HepG2 (cell line): ENCODE results near the gene OTUD1. TPM values are rescaled to one million over a fixed set of nuclear protein-coding genes. Genes with fewer than 3 reads are reported as not detected.

Experiments
- ATAC-seq: fragments of 200-7000 bp; cut with Tn5 transposase; 3 replicates; pipeline ENCODE4 v1.9.1; 2020; ENCODE audit warnings: mild to moderate bottlenecking, moderate library complexity
- BruUV-seq: library from RNA; stranded (reverse); fragments of 400-500 nt; replicated peaks from 2 replicates; lab custom pipeline; 2021; lab: Mats Ljungman, UMichigan
- CTCF ChIA-PET: fragments of 300-600 bp; formaldehyde crosslinking; extraction: SDS; loops from one replicate; lab custom pipeline; 2021; ENCODE audit warnings: low total read pairs, inconsistent platforms, low intra/inter-chr PET ratio; lab: Yijun Ruan, JAX
- POLR2A ChIA-PET: fragments of 350-600 bp; sonication (Branson Sonifier 250); formaldehyde crosslinking; loops from one replicate; lab custom pipeline; 2020; ENCODE audit warnings: antibody characterized with exemption, inconsistent platforms; lab: Yijun Ruan, JAX
- DNase-seq: peaks from one replicate; pipeline ENCODE4 v3.0.0-alpha.2; 2015; ENCODE audit warnings: low spot score
- FAIRE-seq: peaks from 3 replicates; lab custom pipeline; 2011; peaks lifted over from hg19 to GRCh38; lab: Jason Lieb, UNC
- H2AFZ ChIP-seq: one replicate; pipeline ENCODE4 v1.6.1; 2011; ENCODE audit warnings: low read length, inconsistent platforms
- H3K27ac ChIP-seq: fragments of 300-600 bp; 3 replicates; pipeline ENCODE4 v1.8.0; 2011; ENCODE audit warnings: mixed run types, mild to moderate bottlenecking, mixed read lengths, low read length, inconsistent platforms; ENCODE audit not compliant: insufficient read depth; ENCODE audit errors: extremely low read length
- H3K27me3 ChIP-seq, 2 experiments: fragments of 200-600 bp in 1 of 2; 2 replicates in 1 of 2; 3 replicates in 1 of 2; pipeline versions ENCODE4 v1.6.0 to v1.8.0; 2011; ENCODE audit warnings: low read length in 2 of 2, mild to moderate bottlenecking in 2 of 2, moderate library complexity in 2 of 2, inconsistent platforms in 1 of 2; ENCODE audit not compliant: insufficient read depth in 2 of 2, control insufficient read depth in 1 of 2
- H3K36me3 ChIP-seq, 2 experiments: fragments of 200-600 bp in 1 of 2; replicated peaks in 1 of 2; 2 replicates in 1 of 2; 3 replicates in 1 of 2; pipeline versions ENCODE4 v1.5.1 to v1.8.0; 2011; ENCODE audit warnings: low read length in 2 of 2, inconsistent platforms in 1 of 2; ENCODE audit not compliant: insufficient read depth in 2 of 2, control insufficient read depth in 1 of 2
- H3K4me1 ChIP-seq: 2 replicates; pipeline ENCODE4 v1.5.1; 2012; ENCODE audit warnings: low read length, inconsistent platforms; ENCODE audit not compliant: insufficient read depth
- H3K4me2 ChIP-seq: 2 replicates; pipeline ENCODE4 v1.6.0; 2011; ENCODE audit warnings: low read depth, low read length, inconsistent platforms
- H3K4me3 ChIP-seq, 3 experiments: fragments of 200-600 bp in 1 of 3; sonication (generic), shearing (Covaris generic) in 1 of 3; replicated peaks in 1 of 3; 2 replicates each; pipeline ENCODE4 v1.5.1; 2011 to 2016; ENCODE audit warnings: low read length in 3 of 3, inconsistent platforms in 2 of 3, low read depth in 2 of 3, mild to moderate bottlenecking in 2 of 3, control low read depth in 1 of 3, mixed read lengths in 1 of 3; ENCODE audit not compliant: insufficient read depth in 1 of 3
- H3K79me2 ChIP-seq: one replicate; pipeline ENCODE4 v1.6.1; 2011; ENCODE audit warnings: low read length, inconsistent platforms; ENCODE audit not compliant: insufficient read depth
- H3K9ac ChIP-seq: 2 replicates; pipeline ENCODE4 v1.6.0; 2011; ENCODE audit warnings: mild to moderate bottlenecking, low read depth, low read length, inconsistent platforms; ENCODE audit not compliant: insufficient read depth
- H3K9me3 ChIP-seq: 2 replicates; pipeline ENCODE4 v1.5.1; 2012; ENCODE audit warnings: mild to moderate bottlenecking, low read length
- H4K20me1 ChIP-seq: 2 replicates; pipeline ENCODE4 v1.6.0; 2011; ENCODE audit warnings: inconsistent platforms, mild to moderate bottlenecking, low read length, moderate library complexity; ENCODE audit not compliant: insufficient read depth
- CHD4 ChIP-seq: fragments of 200-600 bp; sonication (generic); IDR thresholded peaks from 2 replicates; pipeline ENCODE4 v1.7.0; 2017; ENCODE audit warnings: mild to moderate bottlenecking, low read length, borderline replicate concordance
- PAX8 ChIP-seq: sonication (generic); formaldehyde crosslinking; IDR thresholded peaks from 2 replicates; pipeline ENCODE4 v1.8.0; 2022; ENCODE audit warnings: mild to moderate bottlenecking, missing genetic modification reagents, borderline replicate concordance
- PHB2 ChIP-seq: fragments of 450-650 bp; IDR thresholded peaks from 2 replicates; pipeline ENCODE4 v1.6.1; 2018; ENCODE audit not compliant: partially characterized antibody
- POLR2G ChIP-seq: fragments of 200-400 bp; formaldehyde crosslinking; IDR thresholded peaks from 2 replicates; pipeline ENCODE4 v1.6.1; 2018; ENCODE audit warnings: mild to moderate bottlenecking, low read depth, low read length, moderate library complexity
- RELA ChIP-seq: sonication (generic); formaldehyde crosslinking; IDR thresholded peaks from 2 replicates; pipeline ENCODE4 v1.4.0; 2020; ENCODE audit warnings: missing genetic modification reagents
- TBX2 ChIP-seq: sonication (generic); formaldehyde crosslinking; IDR thresholded peaks from 2 replicates; pipeline ENCODE4 v1.5.0; 2020; ENCODE audit warnings: missing genetic modification reagents, mild to moderate bottlenecking, borderline replicate concordance
- THYN1 ChIP-seq: sonication (generic); formaldehyde crosslinking; IDR thresholded peaks from 2 replicates; pipeline ENCODE4 v1.8.1; 2023; ENCODE audit warnings: low read depth, mild to moderate bottlenecking, moderate library complexity, missing genetic modification reagents, borderline replicate concordance
- ZFAT ChIP-seq: sonication (generic); formaldehyde crosslinking; conservative IDR thresholded peaks from 2 replicates; pipeline ENCODE4 v1.8.1; 2023; ENCODE audit warnings: missing genetic modification reagents, inconsistent platforms
- ZFY ChIP-seq: sonication (generic); formaldehyde crosslinking; IDR thresholded peaks from 2 replicates; pipeline ENCODE4 v1.4.0; 2020; ENCODE audit warnings: missing genetic modification reagents
- WGBS: methylation state at CpG from one replicate; pipeline ENCODE4 v1.1.6; 2017; ENCODE audit warnings: low lambda C conversion rate; 5-methylcytosine and 5-hydroxymethylcytosine counted together
- in situ Hi-C: cut with HindIII; loops from 2 replicates; pipeline ENCODE4 v1.10.0; 2017; ENCODE audit warnings: low pct_unique_long_range_greater_than_20kb; ENCODE audit not compliant: extremely low pct_ligation_motif_present
- intact Hi-C: fragments of 100-400 bp; cut with micrococcal nuclease; formaldehyde crosslinking; loops from one replicate; pipeline ENCODE4 v1.10.0; 2022; ENCODE audit not compliant: unreplicated experiment
- polyA plus RNA-seq, 8 experiments: library from polyadenylated mRNA; depleted of rRNA in 3 of 8; stranded (reverse) in 7 of 8; unstranded in 1 of 8; fragments of >200 nt; fragmentation: Illumina TruSeq in 4 of 8; extraction: Trizol in 4 of 8; gene quantifications; 2 replicates each; pipeline versions ENCODE4 v1.2.1 to v1.2.3, GENCODE V29; 2011 to 2016; ENCODE audit warnings: low read depth in 4 of 8, missing spikeins in 1 of 8, mixed read lengths in 1 of 8; ENCODE audit not compliant: insufficient read depth in 1 of 8
- total RNA-seq, 5 experiments: library from RNA; depleted of rRNA; stranded (reverse); fragments of >200 nt; fragmentation: Illumina TruSeq; extraction: Trizol; gene quantifications; 2 replicates each; pipeline ENCODE4 v1.2.3, GENCODE V29; 2016; ENCODE audit warnings: low read depth in 1 of 5
- TF ChIP-seq, protein P1 (sequence below): sonication (generic); formaldehyde crosslinking; IDR thresholded peaks from 2 replicates; pipeline ENCODE4 v1.4.0; 2020; ENCODE audit warnings: missing genetic modification reagents, mild to moderate bottlenecking, borderline replicate concordance
- TF ChIP-seq, protein P2 (sequence below): sonication (generic); formaldehyde crosslinking; conservative IDR thresholded peaks from 2 replicates; pipeline ENCODE4 v1.4.0; 2020; ENCODE audit warnings: missing genetic modification reagents
- TF ChIP-seq, protein P3 (sequence below): sonication (generic); formaldehyde crosslinking; conservative IDR thresholded peaks from 2 replicates; pipeline ENCODE4 v1.4.0; 2020; ENCODE audit warnings: mild to moderate bottlenecking, missing genetic modification reagents, moderate library complexity
- TF ChIP-seq, protein P4 (sequence below): sonication (generic); formaldehyde crosslinking; IDR thresholded peaks from 2 replicates; pipeline ENCODE4 v1.4.0; 2020; ENCODE audit warnings: low read depth, mild to moderate bottlenecking, missing genetic modification reagents
- TF ChIP-seq, protein P5 (sequence below): sonication (generic); formaldehyde crosslinking; IDR thresholded peaks from 2 replicates; pipeline ENCODE4 v1.8.0; 2022; ENCODE audit warnings: mild to moderate bottlenecking, missing genetic modification reagents, borderline replicate concordance

Gene OTUD1
- total and polyA plus RNA-seq, 2 of the 13 experiments (the other 11 are each of a cell fraction or from before 2014, with no cell fraction given): 1.2 to 1.4 TPM

DNA sequence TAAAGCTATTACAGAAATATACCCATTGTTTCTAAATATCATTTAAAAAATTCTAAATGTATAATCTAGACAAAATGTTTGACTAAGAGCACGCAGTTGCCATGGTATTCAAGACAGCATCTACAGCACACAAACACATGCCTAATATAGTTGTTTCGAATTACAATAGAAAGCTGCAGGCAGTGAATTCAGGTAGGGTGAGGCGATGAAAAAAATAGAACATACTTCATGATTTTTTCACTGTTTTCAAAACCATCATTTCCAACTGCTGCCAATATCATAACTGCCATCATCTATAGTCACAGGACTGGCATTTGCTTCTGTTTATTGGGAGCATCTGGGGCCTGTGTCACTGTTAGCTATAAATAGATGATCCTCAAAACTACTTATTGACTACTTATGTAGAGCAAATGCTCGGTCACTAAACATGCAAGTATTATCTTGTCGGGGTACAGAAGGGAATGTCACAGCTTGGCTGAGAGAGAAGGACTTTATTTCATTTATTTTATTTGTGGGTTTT lies 34.4 kb upstream of the OTUD1 start:
- no peak overlapping the region for H3K9ac ChIP-seq
- TF ChIP-seq, protein P1, sequence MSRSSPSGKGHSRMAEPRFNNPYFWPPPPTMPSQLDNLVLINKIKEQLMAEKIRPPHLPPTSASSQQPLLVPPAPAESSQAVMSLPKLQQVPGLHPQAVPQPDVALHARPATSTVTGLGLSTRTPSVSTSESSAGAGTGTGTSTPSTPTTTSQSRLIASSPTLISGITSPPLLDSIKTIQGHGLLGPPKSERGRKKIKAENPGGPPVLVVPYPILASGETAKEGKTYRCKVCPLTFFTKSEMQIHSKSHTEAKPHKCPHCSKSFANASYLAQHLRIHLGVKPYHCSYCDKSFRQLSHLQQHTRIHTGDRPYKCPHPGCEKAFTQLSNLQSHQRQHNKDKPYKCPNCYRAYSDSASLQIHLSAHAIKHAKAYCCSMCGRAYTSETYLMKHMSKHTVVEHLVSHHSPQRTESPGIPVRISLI: no peak
- TF ChIP-seq, protein P2, sequence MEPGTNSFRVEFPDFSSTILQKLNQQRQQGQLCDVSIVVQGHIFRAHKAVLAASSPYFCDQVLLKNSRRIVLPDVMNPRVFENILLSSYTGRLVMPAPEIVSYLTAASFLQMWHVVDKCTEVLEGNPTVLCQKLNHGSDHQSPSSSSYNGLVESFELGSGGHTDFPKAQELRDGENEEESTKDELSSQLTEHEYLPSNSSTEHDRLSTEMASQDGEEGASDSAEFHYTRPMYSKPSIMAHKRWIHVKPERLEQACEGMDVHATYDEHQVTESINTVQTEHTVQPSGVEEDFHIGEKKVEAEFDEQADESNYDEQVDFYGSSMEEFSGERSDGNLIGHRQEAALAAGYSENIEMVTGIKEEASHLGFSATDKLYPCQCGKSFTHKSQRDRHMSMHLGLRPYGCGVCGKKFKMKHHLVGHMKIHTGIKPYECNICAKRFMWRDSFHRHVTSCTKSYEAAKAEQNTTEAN (CRISPR knock-in tag): no peak
- TF ChIP-seq PHB2: no peak
- no peak for TF ChIP-seq ZFY
- TF ChIP-seq, protein P3, sequence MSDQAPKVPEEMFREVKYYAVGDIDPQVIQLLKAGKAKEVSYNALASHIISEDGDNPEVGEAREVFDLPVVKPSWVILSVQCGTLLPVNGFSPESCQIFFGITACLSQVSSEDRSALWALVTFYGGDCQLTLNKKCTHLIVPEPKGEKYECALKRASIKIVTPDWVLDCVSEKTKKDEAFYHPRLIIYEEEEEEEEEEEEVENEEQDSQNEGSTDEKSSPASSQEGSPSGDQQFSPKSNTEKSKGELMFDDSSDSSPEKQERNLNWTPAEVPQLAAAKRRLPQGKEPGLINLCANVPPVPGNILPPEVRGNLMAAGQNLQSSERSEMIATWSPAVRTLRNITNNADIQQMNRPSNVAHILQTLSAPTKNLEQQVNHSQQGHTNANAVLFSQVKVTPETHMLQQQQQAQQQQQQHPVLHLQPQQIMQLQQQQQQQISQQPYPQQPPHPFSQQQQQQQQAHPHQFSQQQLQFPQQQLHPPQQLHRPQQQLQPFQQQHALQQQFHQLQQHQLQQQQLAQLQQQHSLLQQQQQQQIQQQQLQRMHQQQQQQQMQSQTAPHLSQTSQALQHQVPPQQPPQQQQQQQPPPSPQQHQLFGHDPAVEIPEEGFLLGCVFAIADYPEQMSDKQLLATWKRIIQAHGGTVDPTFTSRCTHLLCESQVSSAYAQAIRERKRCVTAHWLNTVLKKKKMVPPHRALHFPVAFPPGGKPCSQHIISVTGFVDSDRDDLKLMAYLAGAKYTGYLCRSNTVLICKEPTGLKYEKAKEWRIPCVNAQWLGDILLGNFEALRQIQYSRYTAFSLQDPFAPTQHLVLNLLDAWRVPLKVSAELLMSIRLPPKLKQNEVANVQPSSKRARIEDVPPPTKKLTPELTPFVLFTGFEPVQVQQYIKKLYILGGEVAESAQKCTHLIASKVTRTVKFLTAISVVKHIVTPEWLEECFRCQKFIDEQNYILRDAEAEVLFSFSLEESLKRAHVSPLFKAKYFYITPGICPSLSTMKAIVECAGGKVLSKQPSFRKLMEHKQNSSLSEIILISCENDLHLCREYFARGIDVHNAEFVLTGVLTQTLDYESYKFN (CRISPR knock-in tag): no peak
- TF ChIP-seq, protein P4, sequence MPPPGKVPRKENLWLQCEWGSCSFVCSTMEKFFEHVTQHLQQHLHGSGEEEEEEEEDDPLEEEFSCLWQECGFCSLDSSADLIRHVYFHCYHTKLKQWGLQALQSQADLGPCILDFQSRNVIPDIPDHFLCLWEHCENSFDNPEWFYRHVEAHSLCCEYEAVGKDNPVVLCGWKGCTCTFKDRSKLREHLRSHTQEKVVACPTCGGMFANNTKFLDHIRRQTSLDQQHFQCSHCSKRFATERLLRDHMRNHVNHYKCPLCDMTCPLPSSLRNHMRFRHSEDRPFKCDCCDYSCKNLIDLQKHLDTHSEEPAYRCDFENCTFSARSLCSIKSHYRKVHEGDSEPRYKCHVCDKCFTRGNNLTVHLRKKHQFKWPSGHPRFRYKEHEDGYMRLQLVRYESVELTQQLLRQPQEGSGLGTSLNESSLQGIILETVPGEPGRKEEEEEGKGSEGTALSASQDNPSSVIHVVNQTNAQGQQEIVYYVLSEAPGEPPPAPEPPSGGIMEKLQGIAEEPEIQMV (CRISPR knock-in tag): no peak
- no peak for TF ChIP-seq PAX8 (CRISPR knock-in tag)
- TF ChIP-seq CHD4: no peak
- no peak for TF ChIP-seq THYN1 (CRISPR knock-in tag)
- no peak for TF ChIP-seq ZFAT
- TF ChIP-seq, protein P5, sequence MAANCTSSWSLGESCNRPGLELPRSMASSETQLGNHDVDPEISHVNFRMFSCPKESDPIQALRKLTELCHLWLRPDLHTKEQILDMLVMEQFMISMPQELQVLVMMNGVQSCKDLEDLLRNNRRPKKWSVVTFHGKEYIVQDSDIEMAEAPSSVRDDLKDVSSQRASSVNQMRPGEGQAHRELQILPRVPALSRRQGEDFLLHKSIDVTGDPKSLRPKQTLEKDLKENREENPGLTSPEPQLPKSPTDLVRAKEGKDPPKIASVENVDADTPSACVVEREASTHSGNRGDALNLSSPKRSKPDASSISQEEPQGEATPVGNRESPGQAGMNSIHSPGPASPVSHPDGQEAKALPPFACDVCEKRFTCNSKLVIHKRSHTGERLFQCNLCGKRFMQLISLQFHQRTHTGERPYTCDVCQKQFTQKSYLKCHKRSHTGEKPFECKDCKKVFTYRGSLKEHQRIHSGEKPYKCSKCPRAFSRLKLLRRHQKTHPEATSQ (CRISPR knock-in tag): no peak
- TF ChIP-seq POLR2G: no peak
- no peak for TF ChIP-seq TBX2 (CRISPR knock-in tag)
- TF ChIP-seq RELA: no peak
- TF ChIP-seq, all 625 proteins: peak for 0
- ATAC-seq (no peak), FAIRE-seq (no peak), DNase-seq (no peak)
- Histone ChIP-seq H3K27ac (no peak overlapping the region), H3K27me3 (no peaks in the 10 kb centered on the region), H3K36me3 (no peaks in the 10 kb centered on the region), H3K4me3 (no peak overlapping the region), H3K4me1 (peaks cover 29% of the 10 kb centered on the region), H4K20me1 (no peaks in the 10 kb centered on the region), H3K9me3 (no peaks in the 10 kb centered on the region), H3K79me2 (no peaks in the 10 kb centered on the region), H3K4me2 (no peak overlapping the region), H2AFZ (no peak overlapping the region)
- POLR2A ChIA-PET: no interaction called here
- in situ Hi-C loops (no loop called here), intact Hi-C loops (no loop called here)
- BruUV-seq: no TSS peak
- 65% methylated on average over 5 of the region's 5 CpGs for WGBS
- CTCF ChIA-PET: no interaction called here
